Measurements from ENCODE around the gene KIF1C.

KIF1C gene

GRCh38 chr17:4969551-4970173 lies 28.1 kb upstream of the KIF1C start:
- no peak overlapping the region for H3K4me3 ChIP-seq (ENCODE audit: low read depth, low read length)
- TF ChIP-seq CTCF (IDR thresholded peaks at IDR 0.05; ENCODE audit: control insufficient read depth, extremely low read depth, insufficient read depth): no peak
- no peak for DNase-seq (ENCODE audit: low read depth)

GRCh38 chr17:4970273-4970672 lies 27.5 kb upstream of the KIF1C start:
- no peak for DNase-seq (ENCODE audit: low read depth)
- TF ChIP-seq CTCF (IDR thresholded peaks at IDR 0.05; ENCODE audit: control insufficient read depth, extremely low read depth, insufficient read depth): no peak
- H3K4me3 ChIP-seq (ENCODE audit: low read depth, low read length): no peak overlapping the region

GRCh38 chr17:4971826-4972225 lies 25.9 kb upstream of the KIF1C start:
- H3K4me3 ChIP-seq (ENCODE audit: low read depth, low read length): no peak overlapping the region
- TF ChIP-seq CTCF (IDR thresholded peaks at IDR 0.05; ENCODE audit: control insufficient read depth, extremely low read depth, insufficient read depth): no peak
- DNase-seq (ENCODE audit: low read depth): no peak

GRCh38 chr17:4972322-4972721 lies 25.4 kb upstream of the KIF1C start:
- TF ChIP-seq CTCF (IDR thresholded peaks at IDR 0.05; ENCODE audit: control insufficient read depth, extremely low read depth, insufficient read depth): no peak
- H3K4me3 ChIP-seq (ENCODE audit: low read depth, low read length): no peak overlapping the region

GRCh38 chr17:4972752-4973151 lies 25.0 kb upstream of the KIF1C start:
- TF ChIP-seq CTCF (IDR thresholded peaks at IDR 0.05; ENCODE audit: control insufficient read depth, extremely low read depth, insufficient read depth): no peak
- H3K4me3 ChIP-seq (ENCODE audit: low read depth, low read length): no peak overlapping the region
- no peak for DNase-seq (ENCODE audit: low read depth)

More at GRCh38 chr17:4972322-4972721, 25.4 kb upstream of the KIF1C start:
- DNase-seq (ENCODE audit: low read depth): no peak

- H3K4me3 ChIP-seq (ENCODE audit: low read depth, low read length): no peak overlapping the region
- no peak for TF ChIP-seq CTCF (IDR thresholded peaks at IDR 0.05; ENCODE audit: control insufficient read depth, extremely low read depth, insufficient read depth)
- no peak for DNase-seq (ENCODE audit: low read depth)
These were observed 24.3 kb upstream of the KIF1C start for GRCh38 chr17:4973256-4974114.
